Ovary (tissue), 9 donors: Measurements from ENCODE around the gene ITSN2. TPM values are rescaled to one million over a fixed set of nuclear protein-coding genes. Genes with fewer than 3 reads are reported as not detected.

Experiments
- DNase-seq, 5 donors: peaks; one replicate each; pipeline ENCODE4 v3.0.0-alpha.2; 2019 to 2020
- H3K27ac ChIP-seq, 2 donors: fragments of 200-600 bp; one replicate each; pipeline versions ENCODE4 v1.5.1 to v1.8.0; 2019 to 2022
- H3K27me3 ChIP-seq: fragments of 200-600 bp; one replicate; pipeline ENCODE4 v1.8.0; 2022
- H3K36me3 ChIP-seq: fragments of 200-600 bp; sonication (generic); one replicate; pipeline ENCODE4 v1.5.1; 2019
- H3K4me1 ChIP-seq: one replicate; pipeline ENCODE4 v1.8.1; 2013; ENCODE audit warnings: mild to moderate bottlenecking, moderate library complexity; ENCODE audit not compliant: insufficient read depth
- H3K4me3 ChIP-seq: fragments of 200-600 bp; sonication (generic); one replicate; pipeline ENCODE4 v1.5.1; 2017
- H3K9me3 ChIP-seq, 2 donors: fragments of 200-600 bp in 1 of 2; sonication (generic) in 1 of 2; one replicate each; pipeline versions ENCODE4 v1.5.1 to v1.8.1; 2013 to 2019; ENCODE audit warnings: mild to moderate bottlenecking in 1 of 2, moderate library complexity in 1 of 2
- CTCF ChIP-seq, 3 donors: fragments of 450-650 bp in 2 of 3; fragments of 200-600 bp in 1 of 3; IDR thresholded peaks; one replicate each; pipeline versions ENCODE4 v1.5.1 to v1.8.0; 2016 to 2022; ENCODE audit warnings: antibody characterized with exemption in 3 of 3, mild to moderate bottlenecking in 1 of 3
- EP300 ChIP-seq: sonication (generic); formaldehyde crosslinking; IDR thresholded peaks from one replicate; pipeline ENCODE4 v1.6.1; 2017; ENCODE audit warnings: antibody characterized with exemption
- POLR2A ChIP-seq: fragments of 450-650 bp; IDR thresholded peaks from one replicate; pipeline ENCODE4 v1.6.1; 2017; ENCODE audit warnings: antibody characterized with exemption, mild to moderate bottlenecking, moderate library complexity
- WGBS, 3 donors: extraction: QIAGEN DNeasy Blood & Tissue Kit in 1 of 3; methylation state at CpG; one replicate each; pipeline versions ENCODE4 v1.1.5 to v1.1.7; 2013 to 2017; 5-methylcytosine and 5-hydroxymethylcytosine counted together
- intact Hi-C, 4 donors: fragments of 100-400 bp; cut with DNase I; formaldehyde crosslinking; loops; one replicate each; pipeline versions ENCODE4 v1.11.0 to v1.15.1; 2022 to 2023
- polyA plus RNA-seq, 2 donors: library from polyadenylated mRNA; stranded (reverse); fragments of 200-250 nt in 1 of 2; fragments of 350-450 nt in 1 of 2; fragmentation: Illumina TruSeq in 1 of 2; extraction: RNeasy Lipid Tissue Mini Kit (QIAGEN cat#74804) in 1 of 2; gene quantifications; one replicate each; pipeline ENCODE4 v1.2.3, GENCODE V29; 2013 to 2014
- total RNA-seq, 7 donors: library from RNA; depleted of rRNA in 2 of 7; stranded (reverse); fragments of >200 nt in 2 of 7; fragmentation: NEBNext Ultra II Directional in 3 of 7; extraction: Animal tissue kit (Norgen Biotek cat#: 25700) in 3 of 7; gene quantifications; one replicate each; pipeline versions ENCODE4 v1.1.0 to v1.2.4, GENCODE V29; 2016 to 2023
- donor health status: DM: no; HTN: no; CAD: no; lungs with moderate emphysema.
- donor health status: DM: no; HTN: no; CAD: no.
- donor health status: Bipolar disorder and iron deficiency.
- donor health status: DM: yes; HTN: yes; CAD: no.
- donor health status: DM: no; HTN: no; CAD: no.
- donor health status: DM: yes; HTN: yes; CAD: no.

Gene ITSN2
- total and polyA plus RNA-seq, 9 donors = 17.8 to 44.4 (median 38.5) TPM

DNA sequence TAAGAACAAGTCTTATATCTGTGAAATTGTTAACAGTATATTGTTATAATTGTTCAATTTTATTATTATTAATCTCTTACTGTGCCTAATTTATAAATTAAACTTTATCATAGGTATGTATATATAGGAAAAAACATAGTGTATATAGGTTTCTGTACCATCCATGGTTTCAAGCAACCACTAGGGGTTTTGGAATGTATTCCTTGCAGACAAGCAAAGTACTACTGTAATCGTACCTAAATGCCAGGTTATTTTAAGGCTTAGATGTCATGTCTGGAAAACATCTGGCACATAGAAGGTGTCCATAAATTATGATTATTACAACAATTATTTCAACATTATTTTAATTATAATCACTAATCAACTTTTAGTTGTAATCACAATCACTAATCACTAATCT, 8.4 kb downstream of the ITSN2 start:
- no peak for TF ChIP-seq EP300
- no peak for TF ChIP-seq CTCF (IDR thresholded peaks at IDR 0.05)
- Histone ChIP-seq H3K27me3 (no peaks in the 10 kb centered on the region), H3K9me3 (no peaks in the 10 kb centered on the region), H3K27ac (no peak overlapping the region), H3K4me3 (no peak overlapping the region), H3K36me3 (no peaks in the 10 kb centered on the region), H3K4me1 (peaks cover 4% of the 10 kb centered on the region)
- intact Hi-C loops = no loop called here
- DNase-seq = no peak
- 52 to 67% (median 53%) methylated on average over 1 of the region's 1 CpG for WGBS, 3 donors

- Histone ChIP-seq H3K4me3 (no peak overlapping the region), H3K4me1 (peaks cover 4% of the 10 kb centered on the region), H3K9me3 (no peaks in the 10 kb centered on the region), H3K27ac (no peak overlapping the region), H3K36me3 (no peaks in the 10 kb centered on the region), H3K27me3 (no peaks in the 10 kb centered on the region)
- no peak for DNase-seq
- intact Hi-C loops = no loop called here
- 79 to 86% (median 82%) methylated on average over 3 of the region's 3 CpGs for WGBS, 3 donors
- TF ChIP-seq CTCF (IDR thresholded peaks at IDR 0.05) = no peak
- TF ChIP-seq EP300 = no peak
- TF ChIP-seq POLR2A = no peak
Measured at GRCh38 chr2:24351627-24351938, 8.8 kb downstream of the ITSN2 start.

GRCh38 chr2:24350826-24351626, 9.3 kb downstream of the ITSN2 start:
- no peak for DNase-seq
- 94 to 97% (median 95%) methylated on average over 7 of the region's 7 CpGs for WGBS, 3 donors
- Histone ChIP-seq H3K4me3 (no peak overlapping the region), H3K4me1 (peaks cover 4% of the 10 kb centered on the region), H3K9me3 (no peaks in the 10 kb centered on the region), H3K36me3 (no peaks in the 10 kb centered on the region), H3K27ac (no peak overlapping the region), H3K27me3 (no peaks in the 10 kb centered on the region)
- no peak for TF ChIP-seq CTCF (IDR thresholded peaks at IDR 0.05)
- no peak for TF ChIP-seq POLR2A
- TF ChIP-seq EP300 = no peak
- intact Hi-C loops = no loop called here

GRCh38 chr2:24349097-24349496, 11.2 kb downstream of the ITSN2 start:
- Histone ChIP-seq H3K36me3 (no peaks in the 10 kb centered on the region), H3K27ac (no peak overlapping the region), H3K4me3 (no peak overlapping the region), H3K4me1 (peaks cover 6% of the 10 kb centered on the region), H3K27me3 (no peaks in the 10 kb centered on the region), H3K9me3 (no peaks in the 10 kb centered on the region)
- intact Hi-C loops = no loop called here
- DNase-seq = no peak
- TF ChIP-seq CTCF (IDR thresholded peaks at IDR 0.05) (no peak), POLR2A (no peak), EP300 (no peak)
